H1 (cell line): ENCODE results near the gene DNAJC10. TPM values are rescaled to one million over a fixed set of nuclear protein-coding genes. Genes with fewer than 3 reads are reported as not detected.

ENCODE experiments used
- CEBPB ChIP-seq: IDR thresholded peaks from 2 replicates; pipeline ENCODE4 v1.6.1; 2012; ENCODE audit warnings: low read depth, low read length
- CHD1 ChIP-seq: IDR thresholded peaks from 2 replicates; pipeline ENCODE4 v1.6.1; 2012; ENCODE audit warnings: low read depth, low read length, improper control_type of control experiment
- CHD7 ChIP-seq: fragments of 300-600 bp; sonication (generic); IDR thresholded peaks from 2 replicates; pipeline ENCODE4 v1.7.1; 2012; ENCODE audit warnings: low read length, moderate library complexity, mild to moderate bottlenecking, inconsistent platforms; ENCODE audit not compliant: insufficient replicate concordance
- CTCF ChIP-seq, 3 experiments: IDR thresholded peaks; 1 replicate in 2 of 3; 2 replicates in 1 of 3; pipeline versions ENCODE4 v1.5.1 to v1.6.1; 2011; ENCODE audit warnings: low read length in 3 of 3, mild to moderate bottlenecking in 3 of 3, inconsistent platforms in 2 of 3, low read depth in 1 of 3, moderate library complexity in 1 of 3; ENCODE audit not compliant: insufficient read depth in 1 of 3; ENCODE audit errors: control extremely low read depth in 1 of 3
- FOSL1 ChIP-seq: IDR thresholded peaks from 2 replicates; pipeline ENCODE4 v1.6.1; 2011; ENCODE audit warnings: mild to moderate bottlenecking, low read depth, low read length, moderate library complexity; ENCODE audit not compliant: insufficient read depth
- HDAC2 ChIP-seq, 2 experiments: fragments of 300-600 bp in 1 of 2; sonication (generic) in 1 of 2; IDR thresholded peaks; 2 replicates each; pipeline ENCODE4 v1.6.1; 2011 to 2012; ENCODE audit warnings: low read depth in 2 of 2, low read length in 2 of 2, mild to moderate bottlenecking in 2 of 2, moderate library complexity in 2 of 2, borderline replicate concordance in 1 of 2, inconsistent platforms in 1 of 2
- JUN ChIP-seq: IDR thresholded peaks from 2 replicates; pipeline ENCODE4 v1.6.1; 2011; ENCODE audit warnings: low read depth, mild to moderate bottlenecking, improper control_type of control experiment, low read length
- SAP30 ChIP-seq: fragments of 300-600 bp; sonication (generic); IDR thresholded peaks from 2 replicates; pipeline ENCODE4 v1.7.1; 2012; ENCODE audit warnings: low read length, moderate library complexity, mild to moderate bottlenecking, inconsistent platforms; ENCODE audit not compliant: insufficient read depth, insufficient replicate concordance
- TEAD4 ChIP-seq: IDR thresholded peaks from 2 replicates; pipeline ENCODE4 v1.6.1; 2012; ENCODE audit warnings: low read depth, low read length, inconsistent platforms, mixed read lengths
- polyA plus RNA-seq, 7 experiments: library from polyadenylated mRNA; depleted of rRNA in 3 of 7; stranded (reverse) in 5 of 7; unstranded in 2 of 7; fragments of >200 nt in 5 of 7; fragments of 200-250 nt in 2 of 7; gene quantifications; 1 replicate in 5 of 7; 2 replicates in 1 of 7; 4 replicates in 1 of 7; pipeline versions ENCODE4 v1.2.1 to v1.2.3, GENCODE V29; 2011 to 2013; ENCODE audit warnings: missing spikeins in 2 of 7, mixed read lengths in 2 of 7
- total RNA-seq: library from RNA; stranded (reverse); fragmentation: NEBNext Ultra II Directional; extraction: Animal tissue kit (Norgen Biotek cat#: 25700); gene quantifications from 2 replicates; pipeline ENCODE4 v1.2.1, GENCODE V29; 2021

Gene DNAJC10
- total and polyA plus RNA-seq, 2 of the 8 experiments (the other 6 are each of a cell fraction or from before 2014, with no cell fraction given) = 23.2 to 121 TPM

- TF ChIP-seq CHD7 = no peak
- no peak for TF ChIP-seq CTCF (IDR thresholded peaks at IDR 0.05; ENCODE audit: control extremely low read depth in 1 of 3, insufficient read depth in 1 of 3, low read depth in 1 of 3, low read length in 3 of 3)
- no peak for TF ChIP-seq SAP30
- no peak for TF ChIP-seq FOSL1
- TF ChIP-seq CHD1 = no peak
- no peak for TF ChIP-seq CEBPB
- no peak for TF ChIP-seq TEAD4
- no peak for TF ChIP-seq JUN
- TF ChIP-seq HDAC2 (IDR thresholded peaks at IDR 0.05; ENCODE audit: borderline replicate concordance in 1 of 2, low read depth in 2 of 2, low read length in 2 of 2) = no peak
These were observed 98.3 kb downstream of the DNAJC10 start (continued) for GRCh38 chr2:182814380-182814779.
